Hippocampal formation (tissue), 2 donors: Measurements from ENCODE around the gene SWAP70.

Source experiments
- DNase-seq, 2 donors: peaks; one replicate each; lab custom pipeline; 2025; lab: John Stamatoyannopoulos, UW

The SWAP70 gene

DNA sequence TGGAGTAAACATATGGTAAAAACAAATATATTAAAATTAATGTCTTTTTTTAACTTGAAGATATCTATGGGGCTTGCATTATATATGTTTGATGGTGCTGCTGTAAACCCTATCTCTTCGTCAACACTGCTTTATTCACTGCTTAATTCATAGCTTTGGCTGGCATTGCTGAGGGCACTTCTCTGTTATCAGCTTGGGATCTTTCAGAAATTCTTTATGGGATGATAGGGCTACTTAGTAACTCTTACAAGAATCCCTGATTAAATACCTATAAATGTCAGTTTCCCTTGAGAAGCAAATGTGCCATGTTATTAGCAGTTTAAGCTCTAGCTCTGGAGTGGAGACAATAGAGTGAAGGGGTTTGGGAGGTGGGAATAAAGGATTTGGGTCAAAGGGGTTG lies 112.3 kb downstream of the SWAP70 start:
- DNase-seq = no peak

- no peak for DNase-seq
Measured at GRCh38 chr11:9777066-9777465, 113.2 kb downstream of the SWAP70 start.

- no peak for DNase-seq
Measured at GRCh38 chr11:9777525-9777924, 113.6 kb downstream of the SWAP70 start.

GRCh38 chr11:9780929-9781328 lies 117.1 kb downstream of the SWAP70 start:
- DNase-seq = no peak

DNA sequence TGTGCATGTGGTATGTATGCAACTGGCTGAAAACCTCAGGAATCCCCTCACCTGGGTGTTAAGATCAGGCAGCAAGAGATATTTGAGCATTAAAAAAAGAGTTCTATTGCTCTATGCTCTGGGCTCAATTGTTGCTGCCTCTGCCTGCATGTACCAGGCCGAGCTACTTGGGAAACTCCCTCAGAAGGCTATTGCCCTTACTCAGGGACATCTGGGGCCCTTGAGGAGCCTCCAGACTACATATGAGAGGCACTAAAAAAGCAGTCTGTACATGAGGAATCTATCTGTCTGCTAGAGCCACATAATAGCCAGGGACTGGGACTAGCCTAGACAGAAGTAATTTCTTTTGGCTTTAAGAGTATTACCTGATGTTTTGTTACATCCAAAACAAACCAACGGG lies 120.1 kb downstream of the SWAP70 start:
- no peak for DNase-seq

DNA sequence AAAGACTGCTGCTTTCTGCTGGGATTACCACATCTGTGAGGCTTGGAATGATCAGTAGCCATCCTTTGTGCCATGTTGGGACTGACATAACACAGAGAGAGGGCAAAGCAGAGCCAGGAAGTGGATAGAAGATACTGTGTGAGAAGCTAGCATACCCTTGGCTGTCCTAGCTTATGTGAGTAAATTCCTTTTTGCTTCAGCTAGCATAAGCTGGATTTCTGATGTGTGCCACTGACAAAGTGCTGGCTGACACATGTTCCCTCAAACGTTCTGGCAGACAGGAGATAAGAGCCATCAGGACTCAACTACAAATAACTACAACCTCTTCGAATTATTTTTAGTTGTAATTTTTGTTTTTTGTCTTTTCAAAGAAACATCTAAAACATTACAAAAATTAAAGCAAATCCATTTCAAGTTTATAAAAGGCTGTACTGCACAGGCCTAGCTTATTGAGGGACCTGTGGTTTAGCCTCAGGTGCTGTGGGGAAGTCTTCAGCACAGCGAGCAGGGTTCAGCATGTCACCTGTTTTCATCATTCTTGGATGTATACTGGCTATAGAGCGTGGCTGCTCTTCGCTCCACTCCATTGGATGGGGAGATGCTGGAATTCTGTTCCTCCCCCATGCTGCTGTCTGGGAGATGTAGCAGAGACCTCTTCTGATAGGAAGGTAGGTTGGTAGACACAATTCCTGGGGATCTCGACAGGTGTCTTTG lies 120.9 kb downstream of the SWAP70 start:
- no peak for DNase-seq

GRCh38 chr11:9787260-9787659 lies 123.4 kb downstream of the SWAP70 start:
- DNase-seq = no peak

GRCh38 chr11:9787981-9788521 lies 124.2 kb downstream of the SWAP70 start:
- peak in 1 of 2 donors; percentile 13 for DNase-seq

DNA sequence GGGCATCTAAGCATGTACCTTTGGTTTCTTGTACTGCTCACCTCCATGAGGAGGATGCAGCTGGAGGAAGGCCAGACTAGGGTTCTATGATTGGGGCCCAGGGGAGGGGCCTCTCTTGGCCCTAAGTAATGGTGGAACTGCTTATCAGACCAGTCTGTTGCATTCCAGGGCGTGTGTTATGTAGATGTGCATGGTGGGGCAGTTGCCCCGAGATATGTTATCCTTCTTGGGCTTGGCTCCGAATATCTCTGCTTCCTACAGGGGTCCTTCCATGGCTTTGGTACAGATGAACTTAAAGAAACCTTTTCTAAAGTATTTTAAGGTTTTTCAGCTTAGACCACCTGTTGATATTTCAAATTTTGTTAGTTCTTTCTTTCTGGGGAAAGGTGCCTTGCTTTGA lies 126.0 kb downstream of the SWAP70 start:
- no peak for DNase-seq

DNA sequence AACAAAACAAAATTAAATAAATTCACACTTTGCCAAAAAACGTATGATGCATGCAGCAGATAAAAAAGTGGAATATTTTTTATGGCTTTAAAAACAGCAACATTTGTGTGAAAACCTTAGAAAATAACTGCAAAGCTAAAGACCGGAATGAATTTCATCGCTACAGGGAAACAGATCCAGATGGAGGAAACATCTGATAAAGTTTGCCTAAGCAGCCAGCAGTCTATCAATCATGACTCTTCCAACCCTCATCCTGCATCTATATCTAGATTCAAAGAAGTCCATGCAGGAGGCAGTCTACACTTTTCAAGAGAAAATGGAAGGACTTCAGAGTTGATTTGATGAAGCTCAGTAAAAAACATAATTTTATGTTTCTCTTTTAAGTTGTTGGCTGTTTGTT lies 126.8 kb downstream of the SWAP70 start:
- no peak for DNase-seq

- no peak for DNase-seq
Measured at GRCh38 chr11:9796266-9796665, 132.4 kb downstream of the SWAP70 start.

- no peak for DNase-seq
Measured at GRCh38 chr11:9796854-9797253, 133.0 kb downstream of the SWAP70 start.

DNA sequence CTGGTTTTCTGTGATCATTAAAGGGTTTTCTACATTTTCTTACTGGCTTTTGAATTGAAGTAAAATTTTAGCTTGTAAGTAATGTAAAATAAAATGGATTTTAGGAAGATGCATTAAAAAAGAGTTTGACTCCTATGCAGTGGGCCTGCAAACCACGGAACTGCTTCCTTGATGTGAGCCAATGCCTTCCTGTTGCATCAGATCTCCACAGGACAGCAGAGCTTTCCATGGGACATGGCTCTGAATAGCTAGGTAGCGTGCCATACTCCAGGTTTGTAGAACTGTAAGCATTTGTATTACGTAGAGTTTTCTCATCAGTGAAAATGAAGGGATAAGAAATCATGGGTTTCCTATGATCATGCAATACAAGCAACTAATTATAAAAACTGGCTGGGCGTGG lies 133.4 kb downstream of the SWAP70 start:
- no peak for DNase-seq

GRCh38 chr11:9799886-9800285 lies 136.0 kb downstream of the SWAP70 start:
- DNase-seq = no peak

- no peak for DNase-seq
Measured at GRCh38 chr11:9802291-9802861, 138.5 kb downstream of the SWAP70 start.
